ENCODE measurements around the gene PLEK.
A peak's percentile ranks its signal among the peaks of the same experiment; 100 is the strongest.
"Not testable (repeated sequence)": the region's sequence is repeated elsewhere in the genome, so short reads cannot be mapped to it uniquely, and the experiment has no call there.

Gene PLEK, protein sequence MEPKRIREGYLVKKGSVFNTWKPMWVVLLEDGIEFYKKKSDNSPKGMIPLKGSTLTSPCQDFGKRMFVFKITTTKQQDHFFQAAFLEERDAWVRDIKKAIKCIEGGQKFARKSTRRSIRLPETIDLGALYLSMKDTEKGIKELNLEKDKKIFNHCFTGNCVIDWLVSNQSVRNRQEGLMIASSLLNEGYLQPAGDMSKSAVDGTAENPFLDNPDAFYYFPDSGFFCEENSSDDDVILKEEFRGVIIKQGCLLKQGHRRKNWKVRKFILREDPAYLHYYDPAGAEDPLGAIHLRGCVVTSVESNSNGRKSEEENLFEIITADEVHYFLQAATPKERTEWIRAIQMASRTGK

DNA sequence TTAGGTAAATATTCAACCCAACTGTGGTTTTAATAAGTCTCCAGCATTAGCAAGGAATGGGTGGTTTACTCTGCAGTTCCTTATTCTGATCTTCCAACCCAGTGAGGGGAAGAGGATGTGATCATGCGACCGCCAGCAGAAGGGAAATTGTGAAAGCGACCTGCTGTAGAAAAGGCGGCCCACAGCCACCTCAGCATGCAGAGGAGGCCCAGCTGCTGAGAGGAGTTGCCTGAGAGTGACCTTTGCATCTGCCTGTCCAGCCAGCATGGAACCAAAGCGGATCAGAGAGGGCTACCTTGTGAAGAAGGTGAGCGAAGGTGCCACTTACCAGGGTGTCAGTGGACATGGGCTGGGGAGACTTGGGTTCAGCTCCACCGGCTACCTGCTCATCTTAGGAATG lies at the start of gene PLEK:
TSS of gene PLEK (plus strand) at position 196 of the 400 bp plus-strand sequence. CDS start at position 266, 70 bp downstream.
- peak; percentile 36 for DNase-seq

DNA sequence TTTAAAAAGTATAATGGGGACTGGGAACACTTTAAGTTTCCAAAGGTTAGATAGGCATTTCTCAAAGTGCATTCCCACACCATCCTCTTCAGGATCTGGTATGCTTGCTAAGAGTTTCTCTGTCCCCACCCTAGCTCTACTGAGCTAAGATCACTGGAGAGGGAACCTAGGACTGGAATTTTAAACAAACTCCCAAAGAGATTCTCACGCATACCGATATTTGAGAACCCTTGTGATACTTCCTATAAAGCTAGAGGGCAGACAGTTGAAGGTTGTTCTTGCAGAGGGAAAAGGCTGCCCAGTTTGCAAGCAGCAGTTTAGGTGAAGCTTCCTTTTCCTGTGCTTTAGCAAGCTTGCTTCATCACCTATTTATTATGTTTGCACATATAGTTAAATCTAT lies 49.0 kb upstream of the PLEK start:
- DNase-seq, result peak; percentile 32

DNA sequence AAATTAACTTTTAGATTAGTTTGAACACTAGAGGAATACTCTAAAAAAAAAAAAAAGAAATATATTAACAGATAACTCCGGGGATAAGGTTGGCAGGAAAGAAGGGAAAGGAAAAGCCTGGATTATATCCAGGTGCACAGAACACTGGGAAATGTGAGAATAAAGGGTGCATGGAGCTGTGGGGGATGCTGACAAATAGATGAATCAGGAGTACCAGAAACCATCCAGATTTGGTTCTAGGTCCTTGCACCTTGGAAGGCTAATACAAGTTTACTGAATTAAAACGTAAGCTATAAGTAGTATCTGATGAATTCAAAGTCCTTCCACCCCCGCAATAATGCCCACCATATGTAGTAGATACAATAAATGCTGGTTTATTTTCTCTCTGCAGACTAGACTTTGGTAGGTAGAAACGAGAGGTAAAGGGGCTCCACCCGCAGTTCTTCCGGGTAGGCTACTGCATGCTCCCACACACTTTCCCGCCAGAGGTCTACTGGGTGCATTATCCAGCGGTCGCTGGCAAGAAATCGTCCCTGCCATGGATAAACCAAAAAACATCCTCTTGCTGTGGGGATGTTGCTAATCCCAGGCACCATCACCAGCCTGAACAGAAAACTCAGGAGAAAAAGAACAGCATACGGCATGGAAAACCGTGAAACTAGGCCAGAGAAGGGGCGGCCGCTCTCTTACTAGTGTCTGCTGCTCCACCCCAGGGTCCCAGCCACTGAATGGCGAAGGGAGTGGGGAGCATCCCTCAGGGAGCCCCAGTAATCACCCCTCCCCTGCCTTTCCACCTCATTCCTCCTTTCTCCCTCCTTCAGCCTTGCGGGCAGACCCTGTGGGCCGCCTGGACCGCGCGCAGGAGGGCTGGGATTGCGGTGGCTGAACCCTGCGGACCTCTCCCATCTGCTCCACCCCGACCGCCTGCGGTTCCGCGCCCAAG lies 46.8 kb upstream of the PLEK start:
- peak; percentile 69 for DNase-seq

DNA sequence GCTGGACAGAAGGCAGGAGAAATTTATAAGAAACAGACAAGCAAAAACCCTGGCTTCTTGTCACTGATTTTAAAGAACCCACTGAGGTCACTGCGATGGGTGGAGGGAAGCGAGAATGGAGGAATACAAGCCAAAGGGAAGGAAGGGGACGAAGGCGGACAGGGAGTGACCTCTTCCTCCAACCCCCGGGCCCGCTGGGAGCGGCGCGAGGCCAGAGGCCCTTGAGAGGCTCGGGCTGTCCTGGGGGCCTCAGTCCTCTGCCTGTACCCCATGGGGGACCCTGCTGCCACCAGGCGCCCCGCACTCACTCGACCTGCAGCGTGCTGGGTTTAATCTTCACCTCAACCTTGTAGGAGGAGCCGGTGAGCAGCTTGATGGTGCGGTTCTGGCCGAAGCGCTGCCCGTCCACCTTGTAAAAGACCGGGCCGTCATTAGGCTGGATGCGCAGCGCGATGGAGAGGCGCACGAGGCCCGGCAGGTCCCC lies 46.1 kb upstream of the PLEK start:
- peak; percentile 48 for DNase-seq

DNA sequence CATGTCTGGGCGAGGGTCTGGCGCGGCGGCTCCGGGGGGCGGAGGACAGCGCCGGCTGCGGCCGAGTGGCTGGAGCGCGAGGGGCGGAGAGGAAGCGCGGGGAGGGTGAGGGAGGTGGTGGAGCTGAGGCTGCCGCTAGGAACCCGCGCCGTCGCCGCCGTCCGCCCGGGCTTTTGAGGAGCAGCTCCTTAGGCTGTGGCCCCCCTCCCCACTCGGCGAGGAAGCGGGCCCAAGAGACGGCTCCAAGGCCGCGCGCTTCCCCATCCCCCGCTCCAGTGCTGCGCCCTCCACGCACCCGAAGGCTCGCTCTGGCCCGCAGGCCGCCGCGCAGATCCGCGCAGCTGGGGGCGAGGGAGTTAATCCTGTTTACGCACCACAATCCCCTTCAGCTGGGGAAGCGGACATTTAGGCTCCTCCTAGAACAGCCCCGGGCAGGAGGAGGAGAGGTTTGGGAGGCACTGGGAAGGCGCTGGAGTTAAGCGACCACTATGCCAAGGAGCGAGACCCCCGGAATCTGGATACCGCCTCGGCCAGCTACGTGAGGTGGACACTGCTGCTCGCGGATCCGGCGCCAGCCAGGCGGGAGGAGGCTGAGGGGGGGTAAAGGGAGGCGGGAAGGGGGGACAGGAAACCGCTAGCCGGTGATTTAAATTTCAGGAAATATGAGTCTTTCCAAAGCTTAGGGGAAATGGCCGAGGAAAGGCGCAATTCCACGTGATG lies 45.5 kb upstream of the PLEK start, which contains the start of gene CNRIP1:
TSS of gene CNRIP1 (minus strand) at position 552 of the 720 bp plus-strand sequence. CDS start at position 3, 549 bp downstream.
- DNase-seq, result peak; percentile 58

DNA sequence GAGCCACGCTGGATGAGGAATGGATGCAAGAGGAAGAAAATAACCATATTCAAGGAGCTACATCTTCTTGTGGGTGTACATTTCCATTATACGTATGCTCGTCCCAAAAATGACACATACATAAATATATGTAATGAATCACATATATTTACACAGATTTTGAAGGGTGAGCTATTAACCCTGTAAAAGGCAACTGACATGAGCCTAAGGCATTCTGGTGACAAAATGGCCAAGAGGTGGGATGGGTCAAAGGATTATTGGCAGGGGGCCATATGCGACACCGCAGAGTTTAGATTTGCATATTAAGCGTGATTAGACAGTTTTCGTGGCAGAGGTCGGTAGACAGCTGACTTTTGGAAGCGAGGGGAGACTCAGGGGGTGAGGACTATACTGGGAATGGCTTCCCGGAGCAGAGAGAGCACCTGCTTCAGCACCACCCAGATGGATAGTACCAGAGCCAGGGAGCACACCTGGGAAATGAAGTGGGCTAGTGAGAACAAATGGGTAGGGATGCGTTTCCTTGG lies 44.9 kb upstream of the PLEK start:
- DNase-seq, result peak; percentile 97

DNA sequence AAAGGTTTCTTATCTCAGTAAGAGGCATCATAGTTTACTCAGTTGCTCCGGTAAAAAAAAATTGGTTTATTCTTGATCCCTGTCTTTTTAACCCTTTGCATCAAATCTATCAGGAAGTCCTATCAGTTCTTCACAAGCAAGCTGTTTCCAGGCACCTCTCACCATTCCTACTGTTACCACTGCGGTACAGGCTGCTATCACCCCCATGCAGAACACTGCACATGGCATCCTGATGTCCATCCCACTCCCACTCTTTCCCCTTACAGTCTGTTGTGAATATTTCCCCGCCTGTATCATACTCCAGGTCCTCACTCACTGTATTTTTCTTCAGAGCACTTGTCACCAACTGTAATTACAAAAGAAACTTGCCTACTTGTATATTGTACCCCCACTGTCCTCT lies 40.0 kb upstream of the PLEK start:
- DNase-seq, result peak; percentile 31

DNA sequence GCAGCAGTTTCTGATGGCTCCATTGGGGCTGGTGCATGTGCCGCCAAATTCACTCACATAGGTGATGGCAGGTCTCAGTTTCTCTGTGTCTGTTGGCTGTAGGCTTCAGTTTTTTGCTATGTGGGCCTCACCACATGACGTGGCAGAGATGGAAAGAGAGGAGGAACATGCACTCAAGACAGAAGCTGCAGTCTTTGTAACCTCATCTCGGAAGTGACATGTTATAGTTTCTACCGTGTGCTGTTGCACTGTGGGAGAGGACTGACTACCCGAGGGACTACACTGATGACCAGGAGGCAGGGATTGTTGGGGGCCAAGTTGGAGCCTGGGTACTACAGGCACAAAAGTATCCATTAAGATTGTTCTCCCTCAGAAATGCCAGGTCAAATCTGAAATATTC lies 36.2 kb upstream of the PLEK start:
- DNase-seq, result no peak

DNA sequence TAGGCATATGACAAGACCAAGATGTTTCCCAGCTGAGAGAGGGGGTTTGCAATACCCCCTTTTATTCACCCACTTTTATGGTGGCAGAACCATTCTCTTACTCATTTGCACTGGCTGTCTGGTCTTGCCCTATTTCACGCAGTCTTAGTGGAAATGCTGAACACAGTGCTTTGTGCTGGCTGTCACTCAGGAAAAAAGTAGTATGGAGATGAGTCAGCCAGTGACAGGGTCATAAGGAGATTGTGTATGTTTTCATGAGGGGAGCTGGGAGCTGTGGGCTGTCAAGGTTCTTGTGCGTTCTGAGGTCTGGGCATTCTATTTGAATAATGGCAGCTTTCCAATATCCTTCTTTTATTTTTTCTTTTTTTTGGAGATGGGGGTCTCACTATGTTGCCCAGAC lies 34.4 kb upstream of the PLEK start:
- peak; percentile 55 for DNase-seq

DNA sequence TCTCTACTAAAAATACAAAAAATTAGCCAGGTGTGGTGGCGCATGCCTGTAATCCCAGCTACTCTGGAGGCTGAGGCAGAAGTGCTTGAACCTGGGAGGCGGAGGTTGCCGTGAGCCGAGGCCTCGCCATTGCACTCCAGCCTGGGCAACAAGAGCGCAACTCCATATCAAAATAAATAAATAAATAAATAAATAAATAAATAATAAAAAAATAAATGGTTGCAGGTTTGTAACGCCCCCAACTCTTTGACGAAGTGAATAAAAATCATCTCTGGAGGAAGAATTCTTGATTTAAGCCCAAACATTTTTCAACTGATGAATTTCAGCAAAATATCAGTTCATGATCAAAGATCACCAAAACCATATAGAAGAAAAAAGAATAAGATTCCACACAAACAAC lies 32.1 kb upstream of the PLEK start:
- DNase-seq, result no peak

DNA sequence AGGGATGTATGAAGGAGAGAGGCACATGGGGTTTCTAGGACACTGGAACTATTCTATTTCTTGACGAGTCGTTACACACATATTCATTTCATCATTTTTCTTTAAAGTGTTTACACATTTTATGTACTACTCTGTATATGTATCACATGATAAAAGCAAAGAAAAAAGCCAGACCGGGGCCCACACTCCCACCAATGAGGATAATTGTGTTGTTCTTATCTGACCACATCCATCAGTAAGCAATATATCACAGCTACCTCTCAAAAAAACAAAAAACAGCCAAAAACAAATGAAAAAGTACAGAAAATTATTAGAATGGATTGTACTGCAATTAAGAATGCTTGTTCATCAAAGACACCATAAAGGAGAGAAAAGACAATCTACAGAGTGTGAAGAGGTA lies 31.2 kb upstream of the PLEK start:
- no peak for DNase-seq

DNA sequence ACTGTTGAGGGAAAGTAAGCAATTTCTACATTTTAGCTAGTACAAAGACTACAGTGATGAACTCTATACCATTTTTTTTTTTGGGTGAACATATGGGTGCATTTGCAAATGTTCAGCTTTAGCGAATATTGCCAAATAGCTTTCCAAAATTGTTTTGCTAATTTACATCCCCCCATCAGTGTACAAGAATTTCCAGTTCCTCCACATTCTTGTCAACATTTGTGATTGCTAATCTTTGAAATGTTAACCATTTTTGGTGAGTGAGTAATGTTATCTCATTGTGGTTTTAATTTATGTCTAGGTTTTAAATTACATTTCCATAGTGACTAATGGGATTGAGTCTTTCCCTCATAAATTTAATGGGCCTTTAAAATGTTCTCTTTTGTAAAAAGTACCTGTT lies 28.9 kb upstream of the PLEK start:
- no peak for DNase-seq

DNA sequence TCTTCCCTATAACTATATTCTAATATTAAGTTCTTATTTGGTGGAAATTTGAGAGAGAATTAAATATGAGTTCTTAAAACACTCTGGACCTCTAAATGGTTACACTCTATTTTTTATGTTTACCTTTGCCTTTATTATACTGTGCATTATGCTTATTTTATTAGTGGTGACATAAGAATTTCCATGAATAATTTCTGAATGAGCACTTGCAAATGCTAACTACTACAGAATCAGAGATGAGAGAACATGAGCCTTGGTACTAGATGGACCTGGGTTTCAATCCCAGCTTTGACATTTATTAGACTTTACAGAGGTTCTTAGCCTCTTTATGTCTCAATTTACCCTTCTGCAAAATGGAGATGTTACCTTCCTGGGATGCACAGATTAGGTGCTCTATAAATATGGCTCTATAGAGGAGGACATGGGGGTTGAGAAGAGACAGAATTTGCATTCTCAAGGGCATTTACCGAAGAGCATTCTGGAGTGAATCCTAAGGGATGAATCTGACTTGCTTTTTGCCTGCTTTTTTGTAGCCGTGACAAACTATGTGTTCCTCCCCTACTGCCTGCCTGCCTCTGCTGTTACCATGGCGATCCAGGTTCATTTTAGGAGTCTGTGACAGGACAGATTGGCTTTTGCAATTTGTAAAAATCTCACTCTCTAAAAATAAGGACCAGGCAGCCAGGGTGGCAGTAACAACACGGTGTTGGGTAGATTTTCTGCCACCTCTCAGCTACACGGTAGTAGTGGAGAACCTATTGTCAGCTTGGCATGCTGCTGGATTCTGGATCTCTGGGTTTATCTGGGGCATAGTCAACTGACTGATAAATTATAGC lies 24.6 kb upstream of the PLEK start:
- no peak for DNase-seq

DNA sequence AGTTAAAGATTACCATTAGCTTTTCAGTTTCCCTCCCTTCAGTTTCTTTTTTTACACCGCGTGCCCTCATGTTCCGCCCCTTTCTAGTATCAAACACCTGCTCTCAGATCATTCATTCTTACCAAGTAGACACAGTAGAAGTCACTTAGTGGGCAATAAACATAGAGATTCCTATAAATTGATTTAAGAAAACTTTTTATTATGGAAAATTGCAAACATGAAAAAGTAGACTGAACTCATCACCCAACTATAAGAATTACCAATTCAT lies 24.1 kb upstream of the PLEK start:
- no peak for DNase-seq

DNA sequence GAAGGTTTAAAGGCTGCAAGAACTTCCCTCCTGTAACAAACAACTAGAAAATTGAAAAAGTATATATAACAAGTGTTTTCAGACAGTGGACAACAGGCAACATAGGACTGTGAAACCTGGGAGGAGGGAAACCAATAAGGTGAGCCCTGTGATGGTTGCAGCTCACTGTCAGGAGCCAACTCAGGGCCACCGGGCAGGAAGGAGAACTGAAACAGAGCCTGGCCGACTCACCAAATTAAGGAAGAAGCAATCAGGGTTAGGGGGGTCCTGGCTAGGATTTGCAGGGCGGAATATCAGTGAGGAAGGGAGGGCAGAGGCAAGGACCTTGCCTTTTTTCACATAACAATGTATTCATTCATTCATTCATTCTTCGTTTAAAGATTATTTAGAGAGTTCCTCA lies 23.5 kb upstream of the PLEK start:
- DNase-seq, result no peak

DNA sequence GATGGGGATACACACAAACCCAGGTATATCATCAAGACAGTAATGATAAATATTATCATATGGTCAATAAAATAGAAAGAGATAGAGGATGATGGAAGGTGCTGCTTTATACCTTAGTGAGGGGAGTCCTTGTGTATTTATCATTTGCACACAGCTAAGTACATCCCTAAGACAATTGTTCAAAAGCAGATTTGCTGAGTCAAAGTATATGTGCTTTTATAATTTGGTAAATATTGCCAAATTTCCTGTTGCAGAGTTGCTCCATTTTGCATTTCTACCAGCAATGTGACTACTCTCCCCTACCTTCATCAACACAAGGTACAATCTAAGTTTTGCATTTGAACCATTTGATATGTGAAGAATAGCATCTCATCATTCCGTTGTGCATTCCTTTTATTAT lies 22.6 kb upstream of the PLEK start:
- no peak for DNase-seq

DNA sequence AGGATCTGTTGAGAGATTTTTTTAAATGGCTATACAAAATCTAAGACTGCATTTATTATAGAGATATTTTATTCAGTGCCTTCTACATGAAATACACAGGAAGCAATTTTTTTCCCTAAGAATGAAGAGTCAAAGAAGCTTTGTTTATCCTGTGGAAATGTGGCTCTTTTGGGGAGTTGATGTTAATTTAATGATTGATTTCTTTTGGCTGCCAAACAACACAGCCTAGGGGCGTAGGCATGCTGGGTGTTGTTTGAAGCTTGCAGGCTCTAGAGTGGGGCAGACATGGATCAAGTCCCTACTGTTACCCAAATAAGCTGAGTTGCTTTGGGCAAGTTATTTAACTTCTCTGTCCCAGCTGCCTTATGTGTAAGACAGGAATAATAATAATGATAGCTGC lies 21.1 kb upstream of the PLEK start:
- DNase-seq, result no peak

DNA sequence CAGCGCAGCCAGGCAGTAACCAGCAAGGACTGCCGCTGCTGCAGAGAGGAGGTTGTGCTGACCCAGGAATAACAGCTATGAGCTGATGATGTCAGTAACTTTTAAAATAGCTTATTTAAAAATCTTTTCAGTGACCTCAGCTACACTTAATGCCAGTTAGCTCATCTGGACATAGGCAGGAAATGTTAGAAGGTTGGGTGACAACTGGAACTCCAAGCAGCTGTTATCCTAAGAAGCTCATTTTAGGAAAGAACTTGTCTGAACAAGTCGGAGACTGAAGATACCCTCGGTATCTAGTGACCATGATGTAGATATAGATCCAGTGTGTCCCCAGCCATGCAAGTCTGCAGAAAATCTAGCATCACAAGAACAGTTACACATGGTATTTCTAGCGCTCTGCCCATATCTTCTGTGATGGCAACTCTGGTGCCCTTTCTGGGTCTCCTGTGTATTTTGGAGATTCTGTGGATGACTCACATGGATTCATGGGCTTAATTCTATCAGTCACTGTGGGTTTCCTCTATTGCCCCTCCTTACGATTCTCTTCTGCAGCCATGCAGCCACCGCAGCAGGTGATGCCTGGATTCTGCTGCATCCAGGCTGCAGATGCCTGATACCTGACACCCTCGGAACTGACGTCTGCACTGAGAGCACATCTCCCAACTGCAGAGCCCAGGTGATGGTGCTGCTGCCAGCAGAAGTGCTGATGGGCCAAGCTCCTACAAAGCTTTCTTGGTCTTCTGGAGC lies 19.8 kb upstream of the PLEK start:
- no peak for DNase-seq

DNA sequence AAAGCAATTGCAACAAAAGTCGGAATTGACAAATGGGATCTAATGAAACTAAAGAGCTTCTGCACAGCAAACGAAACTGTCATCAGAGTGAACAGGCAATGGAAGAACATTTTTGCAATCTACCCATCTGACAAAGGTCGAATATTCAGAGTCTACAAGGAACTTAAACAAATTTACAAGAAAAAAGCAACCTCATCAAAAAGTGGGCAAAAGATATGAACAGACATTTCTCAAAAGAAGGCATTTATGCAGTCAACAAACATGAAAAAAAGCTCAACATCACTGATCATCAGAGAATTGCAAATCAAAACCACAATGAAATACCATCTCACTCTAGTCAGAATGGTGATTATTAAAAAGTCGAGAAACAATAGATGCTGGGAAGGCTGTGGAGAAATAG lies 16.0 kb upstream of the PLEK start:
- not testable (repeated sequence) for DNase-seq

DNA sequence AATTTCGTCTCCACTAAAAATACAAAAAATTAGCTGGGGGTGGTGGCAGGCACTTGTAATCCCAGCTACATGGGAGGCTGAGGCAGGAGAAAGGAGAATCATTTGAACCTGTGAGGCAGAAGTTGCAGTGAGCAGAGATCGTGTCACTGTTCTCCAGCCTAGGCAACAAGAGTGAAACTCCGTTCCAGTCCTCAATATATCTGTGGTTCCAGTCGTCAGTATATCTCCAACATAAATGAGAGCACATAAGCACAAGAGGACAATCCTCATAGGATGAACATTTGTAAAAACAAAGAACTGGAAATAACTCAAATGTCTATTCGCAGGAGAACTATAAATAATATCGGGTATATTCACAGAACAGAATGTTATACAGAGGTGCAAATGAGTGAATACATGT lies 13.1 kb upstream of the PLEK start:
- peak; percentile 79 for DNase-seq

DNA sequence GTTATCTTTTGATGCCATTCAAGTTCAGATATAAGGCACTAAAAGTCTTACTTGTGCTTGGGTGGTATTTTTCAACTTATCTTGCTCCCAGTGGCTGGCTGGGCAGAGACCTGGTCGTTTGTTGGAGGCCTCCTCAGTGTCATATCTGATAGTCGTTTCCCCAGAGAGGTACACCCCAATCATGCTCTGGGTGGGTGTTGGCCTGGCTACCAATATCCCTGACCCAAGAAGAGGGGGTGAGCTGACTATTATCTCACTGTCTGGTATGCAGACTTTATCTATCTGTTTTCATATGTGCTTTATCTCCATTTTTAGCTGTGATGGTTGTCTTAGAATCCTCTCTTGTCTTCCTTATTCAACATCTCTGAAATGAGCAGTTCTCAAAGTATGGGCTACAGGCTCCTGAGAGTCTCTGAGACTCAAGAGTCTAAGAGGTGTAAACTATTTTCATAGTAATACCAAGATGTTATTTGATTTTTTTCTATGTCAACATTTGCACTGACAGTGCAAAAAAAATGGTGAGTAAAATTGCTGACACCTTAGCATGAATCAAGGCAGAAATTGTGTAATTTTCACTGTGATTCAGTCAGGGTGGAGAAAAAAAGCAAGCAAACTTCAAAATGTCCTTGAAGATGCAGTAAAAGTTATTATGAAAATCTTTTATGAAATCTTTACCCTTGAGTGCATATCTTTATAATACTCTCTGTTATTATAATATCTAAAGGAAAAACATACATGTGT lies 12.3 kb upstream of the PLEK start:
- DNase-seq, result peak; percentile 99
